K562 (cell line): ENCODE results near the gene TYMP. TPM values are rescaled to one million over a fixed set of nuclear protein-coding genes. Genes with fewer than 3 reads are reported as not detected.

Source experiments
- ATAC-seq: fragments of 200-7000 bp; cut with Tn5 transposase; 3 replicates; pipeline ENCODE4 v1.9.1; 2020; ENCODE audit warnings: moderate library complexity
- BruUV-seq: library from RNA; stranded (reverse); fragments of 400-500 nt; replicated peaks from 2 replicates; lab custom pipeline; 2021; lab: Mats Ljungman, UMichigan
- CTCF ChIA-PET: fragments of 300-600 bp; formaldehyde crosslinking; extraction: SDS; loops from one replicate; lab custom pipeline; 2021; ENCODE audit warnings: low intra/inter-chr PET ratio; lab: Yijun Ruan, JAX
- POLR2A ChIA-PET: fragments of 300-600, 350-650 bp; sonication (Branson Sonifier 250); formaldehyde crosslinking; extraction: SDS; loops from one replicate; lab custom pipeline; 2021; ENCODE audit warnings: antibody characterized with exemption, inconsistent platforms; lab: Yijun Ruan, JAX
- DNase-seq, 4 experiments: peaks; one replicate each; pipeline versions ENCODE4 v3.0.0 to v3.0.0-alpha.2; 2011 to 2018; ENCODE audit warnings: low spot score in 3 of 4, mixed read lengths in 3 of 4; ENCODE audit errors: extremely low read depth in 1 of 4
- FAIRE-seq: peaks from 2 replicates; lab custom pipeline; 2011; peaks lifted over from hg19 to GRCh38; lab: Jason Lieb, UNC
- H2AFZ ChIP-seq: 2 replicates; pipeline ENCODE4 v1.6.0; 2011; ENCODE audit warnings: low read depth, low read length, control low read depth, inconsistent platforms
- H3K27ac ChIP-seq: fragments of 200-600 bp; 3 replicates; pipeline ENCODE4 v1.8.0; 2011; ENCODE audit warnings: low read depth, mild to moderate bottlenecking, control low read depth, inconsistent platforms, low read length, moderate library complexity, mixed read lengths; ENCODE audit errors: extremely low read depth
- H3K27me3 ChIP-seq, 2 experiments: fragments of 300-600 bp in 1 of 2; 2 replicates in 1 of 2; 3 replicates in 1 of 2; pipeline versions ENCODE4 v1.6.0 to v1.8.0; 2011; ENCODE audit warnings: inconsistent platforms in 2 of 2, low read length in 2 of 2, mild to moderate bottlenecking in 1 of 2, mixed read lengths in 1 of 2, moderate library complexity in 1 of 2; ENCODE audit not compliant: control insufficient read depth in 2 of 2, insufficient read depth in 2 of 2
- H3K36me3 ChIP-seq: fragments of 300-600 bp; 3 replicates; pipeline ENCODE4 v1.8.0; 2011; ENCODE audit warnings: mild to moderate bottlenecking, low read length, inconsistent platforms; ENCODE audit not compliant: control insufficient read depth, insufficient read depth
- H3K4me1 ChIP-seq, 2 experiments: fragments of 200-600 bp in 1 of 2; replicated peaks in 1 of 2; 2 replicates in 1 of 2; 3 replicates in 1 of 2; pipeline versions ENCODE4 v1.5.1 to v1.8.0; 2011; ENCODE audit warnings: inconsistent platforms in 2 of 2, low read length in 2 of 2, mild to moderate bottlenecking in 1 of 2, mixed read lengths in 1 of 2, moderate library complexity in 1 of 2; ENCODE audit not compliant: control insufficient read depth in 2 of 2, insufficient read depth in 2 of 2
- H3K4me2 ChIP-seq: 2 replicates; pipeline ENCODE4 v1.6.1; 2011; ENCODE audit warnings: low read length, control low read depth, inconsistent platforms, mixed read lengths; ENCODE audit not compliant: insufficient read depth
- H3K4me3 ChIP-seq: fragments of 200-600 bp; sonication (generic), shearing (Covaris generic); 2 replicates; pipeline ENCODE4 v1.5.1; 2016; ENCODE audit warnings: control low read depth, inconsistent platforms
- H3K79me2 ChIP-seq: fragments of 200-600 bp; 3 replicates; pipeline ENCODE4 v1.8.0; 2011; ENCODE audit warnings: low read length, inconsistent platforms; ENCODE audit not compliant: control insufficient read depth, insufficient read depth
- H3K9ac ChIP-seq, 2 experiments: 2 replicates each; pipeline versions ENCODE4 v1.6.0 to v1.6.1; 2011; ENCODE audit warnings: low read depth in 2 of 2, low read length in 2 of 2, control low read depth in 1 of 2, inconsistent platforms in 1 of 2, mild to moderate bottlenecking in 1 of 2, mixed read lengths in 1 of 2; ENCODE audit not compliant: insufficient read depth in 1 of 2
- H3K9me1 ChIP-seq: one replicate; pipeline ENCODE4 v1.6.0; 2011; ENCODE audit warnings: inconsistent platforms, mild to moderate bottlenecking, low read length, moderate library complexity; ENCODE audit not compliant: control insufficient read depth, insufficient read depth
- H3K9me3 ChIP-seq: replicated peaks from 2 replicates; pipeline ENCODE4 v1.5.1; 2011; ENCODE audit warnings: low read depth, low read length, inconsistent platforms; ENCODE audit not compliant: control insufficient read depth, insufficient read depth
- H4K20me1 ChIP-seq: replicated peaks from 2 replicates; pipeline ENCODE4 v1.6.1; 2011; ENCODE audit warnings: low read length, inconsistent platforms, mixed read lengths; ENCODE audit not compliant: control insufficient read depth, insufficient read depth
- BCOR ChIP-seq: fragments of 450-650 bp; IDR thresholded peaks from 2 replicates; pipeline ENCODE4 v1.6.1; 2016
- CBX8 ChIP-seq: fragments of 200-600 bp; sonication (generic); IDR thresholded peaks from 2 replicates; pipeline ENCODE4 v1.6.1; 2012; ENCODE audit warnings: borderline replicate concordance, mixed run types, low read depth, mild to moderate bottlenecking, moderate library complexity, mixed read lengths, low read length, control low read depth, inconsistent platforms; ENCODE audit not compliant: poor library complexity, severe bottlenecking; ENCODE audit errors: extremely low read depth
- CREBBP ChIP-seq: IDR thresholded peaks from one replicate; pipeline ENCODE4 v1.6.1; 2012; ENCODE audit warnings: low read depth, mild to moderate bottlenecking, control low read depth, inconsistent platforms, low read length
- DMBX1 ChIP-seq: fragments of 250-450 bp; sonication (Bioruptor Pico); IDR thresholded peaks from 2 replicates; pipeline ENCODE4 v1.8.0; 2022; ENCODE audit warnings: inconsistent platforms, mild to moderate bottlenecking, moderate library complexity, borderline replicate concordance
- IFI16 ChIP-seq: fragments of 250-450 bp; sonication (Bioruptor Pico); IDR thresholded peaks from 2 replicates; pipeline ENCODE4 v2.1.2; 2022; ENCODE audit warnings: mild to moderate bottlenecking, inconsistent platforms
- LCOR ChIP-seq: sonication (generic); formaldehyde crosslinking; IDR thresholded peaks from 2 replicates; pipeline ENCODE4 v1.8.0; 2022; ENCODE audit warnings: mild to moderate bottlenecking, missing genetic modification reagents
- ZBTB1 ChIP-seq: sonication (generic); formaldehyde crosslinking; IDR thresholded peaks from 2 replicates; pipeline ENCODE4 v1.8.1; 2023; ENCODE audit warnings: missing genetic modification reagents, low read depth, mild to moderate bottlenecking, borderline replicate concordance
- ZC3H8 ChIP-seq: fragments of 450-650 bp; IDR thresholded peaks from 2 replicates; pipeline ENCODE4 v1.6.1; 2017
- ZNF146 ChIP-seq: IDR thresholded peaks from one replicate; pipeline ENCODE4 v1.6.1; 2018; ENCODE audit warnings: missing compliant biosample characterization; ENCODE audit not compliant: unreplicated experiment
- ZNF224 ChIP-seq: sonication (generic); formaldehyde crosslinking; IDR thresholded peaks from 2 replicates; pipeline ENCODE4 v1.8.0; 2022; ENCODE audit warnings: mild to moderate bottlenecking, missing genetic modification reagents
- ZNF23 ChIP-seq: fragments of 250-450 bp; sonication (Bioruptor Pico); IDR thresholded peaks from 2 replicates; pipeline ENCODE4 v1.4.0; 2020; ENCODE audit warnings: mild to moderate bottlenecking
- ZNF253 ChIP-seq: fragments of 250-450 bp; sonication (Bioruptor Pico); conservative IDR thresholded peaks from 2 replicates; pipeline ENCODE4 v1.6.1; 2021; ENCODE audit warnings: mild to moderate bottlenecking
- WGBS: fragments of 100-300 bp; shearing (Covaris generic); methylation state at CpG from one replicate; pipeline ENCODE4 v1.1.6; 2016; ENCODE audit warnings: low coverage, mixed read lengths; ENCODE audit not compliant: insufficient coverage; ENCODE audit errors: missing lambda C conversion rate; 5-methylcytosine and 5-hydroxymethylcytosine counted together
- in situ Hi-C: fragments of 300-500 bp; cut with MboI; formaldehyde crosslinking; loops from 4 replicates; pipeline ENCODE4 v1.15.0; 2018; ENCODE audit warnings: inconsistent platforms, mixed read lengths
- intact Hi-C: fragments of 100-400 bp; cut with micrococcal nuclease; formaldehyde crosslinking; loops from 2 replicates; pipeline ENCODE4 v1.14.2; 2022
- polyA plus RNA-seq, 8 experiments: library from polyadenylated mRNA; depleted of rRNA in 4 of 8; stranded (reverse) in 5 of 8; unstranded in 3 of 8; fragments of >200 nt; fragmentation: Nextera tagmentation in 2 of 8; fragmentation: Illumina TruSeq in 1 of 8; extraction: Ambion mirVana in 2 of 8; extraction: Trizol in 1 of 8; gene quantifications; 2 replicates each; pipeline versions ENCODE4 v1.2.1 to v1.2.3, GENCODE V29; 2011 to 2014; ENCODE audit warnings: inconsistent platforms in 1 of 8, missing spikeins in 1 of 8
- total RNA-seq, 7 experiments: library from RNA; depleted of rRNA in 6 of 7; stranded (reverse); fragments of >200 nt in 6 of 7; fragmentation: Illumina TruSeq in 2 of 7; extraction: Trizol in 2 of 7; gene quantifications; 2 replicates each; pipeline versions ENCODE4 v1.2.1 to v1.2.3, GENCODE V29; 2011 to 2021; ENCODE audit warnings: low replicate concordance in 1 of 7
- TF ChIP-seq, protein P1 (sequence below): IDR thresholded peaks from 2 replicates; pipeline ENCODE4 v1.6.1; 2011; ENCODE audit not compliant: insufficient read length; ENCODE audit errors: extremely low read depth
- TF ChIP-seq, protein P2 (sequence below): IDR thresholded peaks from 2 replicates; pipeline ENCODE4 v1.6.1; 2016; ENCODE audit warnings: missing genetic modification characterization, missing compliant biosample characterization

The TYMP gene
- total and polyA plus RNA-seq, 9 of the 15 experiments (the other 6 are each of a cell fraction or from before 2014, with no cell fraction given) = 0.03 to 4.0 (median 2.4) TPM; not detected in 4

DNA sequence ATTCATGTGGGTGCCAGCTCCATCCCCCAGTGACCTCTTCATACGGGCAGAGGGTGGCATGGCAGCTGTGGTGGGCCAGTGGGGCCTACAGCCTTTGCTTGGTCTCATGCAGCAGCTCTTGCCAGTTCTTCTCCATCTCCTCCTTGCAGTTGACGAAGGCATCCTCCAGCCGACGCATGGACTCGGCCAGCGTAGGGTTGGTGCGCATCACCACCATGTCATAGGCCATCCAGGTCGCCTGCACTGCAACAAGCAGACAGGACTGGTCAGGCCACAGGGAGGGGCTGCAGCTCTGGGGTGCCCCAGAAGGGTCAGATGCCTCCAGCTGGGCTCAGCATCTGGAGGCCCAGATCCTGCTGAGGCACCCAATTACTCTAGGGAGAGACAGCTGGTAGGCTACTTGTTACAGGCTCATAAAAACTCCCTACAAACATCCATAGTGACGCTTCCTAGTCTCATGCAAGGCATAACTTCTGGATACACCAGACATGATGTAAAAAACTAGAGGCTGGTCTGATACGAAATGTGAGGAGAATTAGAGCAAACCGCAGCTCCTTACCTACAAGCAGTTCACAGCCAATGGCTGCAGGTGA lies 21.4 kb upstream of the TYMP start:
- TF ChIP-seq ZNF253 (no peak), CBX8 (no peak), ZNF224 (CRISPR knock-in tag) (no peak), DMBX1 (CRISPR knock-in tag) (no peak), ZBTB1 (CRISPR knock-in tag) (no peak), ZNF23 (CRISPR knock-in tag) (no peak), CREBBP (no peak), LCOR (CRISPR knock-in tag) (no peak), ZC3H8 (no peak), BCOR (no peak), ZNF146 (no peak), IFI16 (CRISPR knock-in tag) (no peak)
- TF ChIP-seq, protein P1, sequence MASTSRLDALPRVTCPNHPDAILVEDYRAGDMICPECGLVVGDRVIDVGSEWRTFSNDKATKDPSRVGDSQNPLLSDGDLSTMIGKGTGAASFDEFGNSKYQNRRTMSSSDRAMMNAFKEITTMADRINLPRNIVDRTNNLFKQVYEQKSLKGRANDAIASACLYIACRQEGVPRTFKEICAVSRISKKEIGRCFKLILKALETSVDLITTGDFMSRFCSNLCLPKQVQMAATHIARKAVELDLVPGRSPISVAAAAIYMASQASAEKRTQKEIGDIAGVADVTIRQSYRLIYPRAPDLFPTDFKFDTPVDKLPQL = no peak
- TF ChIP-seq, protein P2, sequence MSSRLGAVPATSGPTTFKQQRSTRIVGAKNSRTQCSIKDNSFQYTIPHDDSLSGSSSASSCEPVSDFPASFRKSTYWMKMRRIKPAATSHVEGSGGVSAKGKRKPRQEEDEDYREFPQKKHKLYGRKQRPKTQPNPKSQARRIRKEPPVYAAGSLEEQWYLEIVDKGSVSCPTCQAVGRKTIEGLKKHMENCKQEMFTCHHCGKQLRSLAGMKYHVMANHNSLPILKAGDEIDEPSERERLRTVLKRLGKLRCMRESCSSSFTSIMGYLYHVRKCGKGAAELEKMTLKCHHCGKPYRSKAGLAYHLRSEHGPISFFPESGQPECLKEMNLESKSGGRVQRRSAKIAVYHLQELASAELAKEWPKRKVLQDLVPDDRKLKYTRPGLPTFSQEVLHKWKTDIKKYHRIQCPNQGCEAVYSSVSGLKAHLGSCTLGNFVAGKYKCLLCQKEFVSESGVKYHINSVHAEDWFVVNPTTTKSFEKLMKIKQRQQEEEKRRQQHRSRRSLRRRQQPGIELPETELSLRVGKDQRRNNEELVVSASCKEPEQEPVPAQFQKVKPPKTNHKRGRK (tag) = no peak
- TF ChIP-seq, all 486 proteins: peak for 0
- POLR2A ChIA-PET = interaction anchor here (0.7 to 1.5 kb wide), 3 partner anchors 11 to 22 kb away, joined by 3 to 5 read pairs (median 4); partner anchors contain the start of gene SYCE3
- in situ Hi-C loops (no loop called here), intact Hi-C loops (no loop called here)
- Histone ChIP-seq H3K27me3 (peaks cover 0 to 11% of the 10 kb centered on the region in 2 experiments; a peak in 1 of 5 replicates), H2AFZ (no peak overlapping the region), H3K9me3 (no peaks in the 10 kb centered on the region), H3K4me3 (no peak overlapping the region), H4K20me1 (no peaks in the 10 kb centered on the region), H3K9me1 (no peaks in the 10 kb centered on the region), H3K79me2 (no peaks in the 10 kb centered on the region), H3K4me1 (peaks cover 0 to 29% of the 10 kb centered on the region in 2 experiments; a peak in 3 of 5 replicates), H3K4me2 (no peak overlapping the region), H3K36me3 (no peaks in the 10 kb centered on the region), H3K27ac (no peak overlapping the region), H3K9ac (no peak overlapping the region)
- FAIRE-seq = no peak
- WGBS = 46% methylated on average over 11 of the region's 11 CpGs
- ATAC-seq = no peak
- no TSS peak for BruUV-seq
- no peak for DNase-seq
- CTCF ChIA-PET = no interaction called here
